NCI-H146 treated with DMSO at 0.1 percent for 48 hours (cell line): ENCODE results near the gene BFAR.
"Not testable (repeated sequence)": the region's sequence is repeated elsewhere in the genome, so short reads cannot be mapped to it uniquely, and the experiment has no call there.

Experiments
- DNase-seq: peaks from one replicate; lab custom pipeline; 2025; ENCODE audit not compliant: unreplicated experiment; lab: John Stamatoyannopoulos, UW

Gene BFAR

GRCh38 chr16:14632693-14633569 lies at the start of gene BFAR:
BFAR (plus strand) TSS chr16:14632951; CDS start chr16:14644347, 11,396 bp downstream.
- DNase-seq, result peak; percentile 98

GRCh38 chr16:14585287-14585686 lies 47.5 kb upstream of the BFAR start:
- no peak for DNase-seq

GRCh38 chr16:14586637-14587305 lies 46.0 kb upstream of the BFAR start:
- DNase-seq, result no peak

- DNase-seq, result no peak
Observed at GRCh38 chr16:14600164-14600563, 32.6 kb upstream of the BFAR start.

GRCh38 chr16:14602443-14602963 lies 30.2 kb upstream of the BFAR start:
- DNase-seq, result no peak

GRCh38 chr16:14606102-14606501 lies 26.6 kb upstream of the BFAR start:
- no peak for DNase-seq

GRCh38 chr16:14608111-14608566 lies 24.6 kb upstream of the BFAR start:
- no peak for DNase-seq

- DNase-seq, result no peak
Observed at GRCh38 chr16:14608604-14609003, 24.1 kb upstream of the BFAR start.

GRCh38 chr16:14609716-14610115 lies 23.0 kb upstream of the BFAR start:
- no peak for DNase-seq

- DNase-seq, result no peak
Observed at GRCh38 chr16:14611660-14612059, 21.1 kb upstream of the BFAR start.

GRCh38 chr16:14613991-14614390 lies 18.8 kb upstream of the BFAR start:
- DNase-seq, result no peak

GRCh38 chr16:14616280-14616679 lies 16.5 kb upstream of the BFAR start:
- no peak for DNase-seq

GRCh38 chr16:14618566-14618965 lies 14.2 kb upstream of the BFAR start:
- no peak for DNase-seq

- DNase-seq, result no peak
Observed at GRCh38 chr16:14627078-14627477, 5.7 kb upstream of the BFAR start.

- no peak for DNase-seq
Observed at GRCh38 chr16:14628806-14629611, 3.7 kb upstream of the BFAR start.

- DNase-seq, result no peak
Observed at GRCh38 chr16:14629612-14629918, 3.2 kb upstream of the BFAR start.

GRCh38 chr16:14629919-14630619 lies 2.7 kb upstream of the BFAR start, which contains the start of gene PARN:
PARN (minus strand) TSS chr16:14630260; CDS start chr16:14630125, 135 bp downstream.
- DNase-seq, result peak; percentile 97

- DNase-seq, result not testable (repeated sequence)
Observed at GRCh38 chr16:14630620-14631330, 2.0 kb upstream of the BFAR start.

GRCh38 chr16:14634389-14634725 lies 1.6 kb downstream of the BFAR start:
- no peak for DNase-seq
